SK-N-SH (cell line): Measurements from ENCODE around the gene SLC16A11. TPM values are rescaled to one million over a fixed set of nuclear protein-coding genes. Genes with fewer than 3 reads are reported as not detected.

Source experiments
- CTCF ChIA-PET: fragments of 300-600, 350-600 bp; formaldehyde crosslinking; extraction: SDS; loops from one replicate; lab custom pipeline; 2021; lab: Yijun Ruan, JAX
- POLR2A ChIA-PET: fragments of 350-600 bp; sonication (Branson Sonifier 250); formaldehyde crosslinking; extraction: SDS; loops from one replicate; lab custom pipeline; 2020; ENCODE audit warnings: antibody characterized with exemption, inconsistent platforms; lab: Yijun Ruan, JAX
- DNase-seq: peaks from one replicate; pipeline ENCODE4 v3.0.0; 2012
- H2AFZ ChIP-seq: fragments of 200-600 bp; sonication (generic); 2 replicates; pipeline ENCODE4 v1.8.1; 2016; ENCODE audit warnings: antibody characterized with exemption, mild to moderate bottlenecking, low read depth
- H3F3A ChIP-seq: fragments of 200-600 bp; sonication (generic); replicated peaks from 2 replicates; pipeline ENCODE3; 2016; ENCODE audit warnings: antibody characterized with exemption, mild to moderate bottlenecking; ENCODE audit not compliant: insufficient read depth
- H3K27ac ChIP-seq, 2 experiments: fragments of 200-500 bp in 1 of 2; fragments of 200-600 bp in 1 of 2; sonication (Bioruptor generic) in 1 of 2; sonication (generic), shearing (Covaris generic) in 1 of 2; 2 replicates each; pipeline versions ENCODE4 v1.5.1 to v1.6.1; 2014 to 2016; ENCODE audit warnings: low read depth in 2 of 2, inconsistent platforms in 1 of 2, low read length in 1 of 2, mild to moderate bottlenecking in 1 of 2, mixed read lengths in 1 of 2
- H3K27me3 ChIP-seq: fragments of 200-600 bp; sonication (generic), shearing (Covaris generic); 2 replicates; pipeline ENCODE4 v1.6.1; 2016; ENCODE audit warnings: mixed run types; ENCODE audit not compliant: insufficient read depth
- H3K36me3 ChIP-seq, 2 experiments: fragments of 200-500 bp in 1 of 2; fragments of 200-600 bp in 1 of 2; sonication (Bioruptor generic) in 1 of 2; sonication (generic) in 1 of 2; replicated peaks in 1 of 2; 2 replicates each; pipeline versions ENCODE3 to v1.5.1; 2014 to 2016; ENCODE audit warnings: low read length in 1 of 2, mild to moderate bottlenecking in 1 of 2; ENCODE audit not compliant: insufficient read depth in 2 of 2, control insufficient read depth in 1 of 2
- H3K4me1 ChIP-seq, 2 experiments: fragments of 200-500 bp in 1 of 2; fragments of 200-600 bp in 1 of 2; sonication (Bioruptor generic) in 1 of 2; sonication (generic), shearing (Covaris generic) in 1 of 2; 2 replicates each; pipeline versions ENCODE4 v1.5.1 to v1.6.1; 2014 to 2016; ENCODE audit warnings: low read depth in 1 of 2, low read length in 1 of 2, mixed run types in 1 of 2; ENCODE audit not compliant: insufficient read depth in 2 of 2, control insufficient read depth in 1 of 2
- H3K4me2 ChIP-seq: fragments of 200-600 bp; sonication (generic), shearing (Covaris generic); 2 replicates; pipeline ENCODE4 v1.6.1; 2017; ENCODE audit warnings: mixed run types
- H3K4me3 ChIP-seq, 2 experiments: fragments of 200-500 bp in 1 of 2; fragments of 200-600 bp in 1 of 2; sonication (Bioruptor generic) in 1 of 2; sonication (generic), shearing (Covaris generic) in 1 of 2; 2 replicates each; pipeline versions ENCODE4 v1.5.1 to v1.8.1; 2014 to 2016; ENCODE audit warnings: low read depth in 2 of 2, inconsistent platforms in 1 of 2, low read length in 1 of 2, mild to moderate bottlenecking in 1 of 2, mixed read lengths in 1 of 2, moderate library complexity in 1 of 2
- H3K79me2 ChIP-seq: fragments of 200-600 bp; sonication (generic); 2 replicates; pipeline ENCODE4 v1.8.1; 2017; ENCODE audit warnings: mild to moderate bottlenecking; ENCODE audit not compliant: insufficient read depth
- H3K9ac ChIP-seq: fragments of 200-600 bp; sonication (generic); 2 replicates; pipeline ENCODE4 v1.6.1; 2017; ENCODE audit warnings: mixed run types
- H3K9me2 ChIP-seq: fragments of 200-600 bp; sonication (generic); 2 replicates; pipeline ENCODE4 v1.6.1; 2017; ENCODE audit warnings: mixed run types
- H3K9me3 ChIP-seq: fragments of 200-600 bp; sonication (generic); 2 replicates; pipeline ENCODE4 v1.6.1; 2017; ENCODE audit warnings: mixed run types, mild to moderate bottlenecking, moderate library complexity
- H4K20me1 ChIP-seq: fragments of 200-600 bp; sonication (generic); 2 replicates; pipeline ENCODE4 v1.6.1; 2017; ENCODE audit warnings: mild to moderate bottlenecking, mixed run types; ENCODE audit not compliant: insufficient read depth
- FOXJ3 ChIP-seq: sonication (generic); formaldehyde crosslinking; IDR thresholded peaks from 2 replicates; pipeline ENCODE4 v1.5.1; 2020; ENCODE audit warnings: mild to moderate bottlenecking, missing genetic modification reagents
- JUND ChIP-seq: IDR thresholded peaks from 2 replicates; pipeline ENCODE4 v1.4.0; 2012
- MEF2A ChIP-seq: IDR thresholded peaks from 2 replicates; pipeline ENCODE4 v1.4.0; 2012; ENCODE audit warnings: low read depth, borderline replicate concordance
- NRF1 ChIP-seq: IDR thresholded peaks from 2 replicates; pipeline ENCODE4 v1.6.1; 2012; ENCODE audit warnings: low read depth, mild to moderate bottlenecking, low read length
- POLR2AphosphoS5 ChIP-seq: IDR thresholded peaks from 2 replicates; pipeline ENCODE4 v1.6.1; 2012; ENCODE audit warnings: low read depth, low read length
- RAD21 ChIP-seq: IDR thresholded peaks from 2 replicates; pipeline ENCODE4 v1.6.1; 2012; ENCODE audit warnings: mild to moderate bottlenecking, low read length
- RFX5 ChIP-seq: IDR thresholded peaks from 2 replicates; pipeline ENCODE4 v1.6.1; 2012; ENCODE audit warnings: mild to moderate bottlenecking, improper control_type of control experiment, low read length
- RXRA ChIP-seq: IDR thresholded peaks from 2 replicates; pipeline ENCODE4 v1.4.0; 2012; ENCODE audit warnings: low read depth, mild to moderate bottlenecking, borderline replicate concordance
- SIN3A ChIP-seq: IDR thresholded peaks from 2 replicates; pipeline ENCODE4 v1.6.1; 2012; ENCODE audit warnings: low read depth, mild to moderate bottlenecking, low read length, moderate library complexity, borderline replicate concordance
- TCF12 ChIP-seq: IDR thresholded peaks from 2 replicates; pipeline ENCODE4 v1.4.0; 2012
- TEAD4 ChIP-seq: IDR thresholded peaks from 2 replicates; pipeline ENCODE4 v1.4.0; 2012; ENCODE audit warnings: mild to moderate bottlenecking, borderline replicate concordance; ENCODE audit not compliant: insufficient read depth
- YY1 ChIP-seq: IDR thresholded peaks from 2 replicates; pipeline ENCODE4 v1.4.0; 2012; ENCODE audit warnings: low read depth, mild to moderate bottlenecking
- WGBS: methylation state at CpG from one replicate; pipeline ENCODE4 v1.1.6; 2017; ENCODE audit warnings: low lambda C conversion rate; 5-methylcytosine and 5-hydroxymethylcytosine counted together
- polyA plus RNA-seq, 3 experiments: library from polyadenylated mRNA; depleted of rRNA; stranded (reverse); fragments of >200 nt; gene quantifications; 2 replicates each; pipeline ENCODE4 v1.2.3, GENCODE V29; 2012
- TF ChIP-seq, protein P1 (sequence below): fragments of 150-350 bp; IDR thresholded peaks from 2 replicates; pipeline ENCODE4 v1.6.1; 2016; ENCODE audit warnings: mild to moderate bottlenecking, low read depth, low read length
- TF ChIP-seq, protein P2 (sequence below): IDR thresholded peaks from 2 replicates; pipeline ENCODE4 v1.6.1; 2012; ENCODE audit warnings: mild to moderate bottlenecking, low read depth, low read length, moderate library complexity

The SLC16A11 gene
- polyA plus RNA-seq, 1 of the 3 experiments (the other 2 are of a cell fraction), result 0.12 TPM

DNA sequence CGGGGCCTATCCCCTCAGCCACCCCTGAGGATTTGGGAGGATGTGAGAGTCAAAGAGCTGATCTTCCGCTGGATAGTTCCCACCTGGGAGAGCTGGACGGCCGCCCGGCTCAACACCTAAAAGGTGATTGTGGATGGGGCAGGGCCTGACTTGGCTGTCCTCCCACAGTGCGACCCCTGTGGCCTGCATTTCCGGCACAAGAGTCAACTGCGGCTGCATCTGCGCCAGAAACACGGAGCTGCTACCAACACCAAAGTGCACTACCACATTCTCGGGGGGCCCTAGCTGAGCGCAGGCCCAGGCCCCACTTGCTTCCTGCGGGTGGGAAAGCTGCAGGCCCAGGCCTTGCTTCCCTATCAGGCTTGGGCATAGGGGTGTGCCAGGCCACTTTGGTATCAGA, 16.6 kb downstream of the SLC16A11 start:
- POLR2A ChIA-PET, result no interaction called here
- Histone ChIP-seq H3K9me2 (no peaks in the 10 kb centered on the region), H3K4me2 (no peak overlapping the region), H3K4me3 (no peak overlapping the region), H3K9ac (no peak overlapping the region), H3K27me3 (no peaks in the 10 kb centered on the region), H4K20me1 (no peaks in the 10 kb centered on the region), H3K4me1 (peaks cover 0 to 9% of the 10 kb centered on the region in 2 experiments; a peak in 1 of 4 replicates), H2AFZ (no peak overlapping the region), H3F3A (no peaks in the 10 kb centered on the region), H3K36me3 (no peaks in the 10 kb centered on the region), H3K79me2 (no peaks in the 10 kb centered on the region), H3K27ac (no peak overlapping the region), H3K9me3 (no peaks in the 10 kb centered on the region)
- CTCF ChIA-PET, result interaction anchor here (0.8 to 1.9 kb wide), 2 partner anchors 19 to 138 kb away, joined by 4 to 11 read pairs; no protein-coding TSS in a partner anchor
- DNase-seq, result no peak
- TF ChIP-seq YY1 (no peak), RAD21 (no peak), JUND (no peak), TCF12 (no peak), RFX5 (no peak), FOXJ3 (CRISPR knock-in tag) (no peak), SIN3A (no peak)
- 75% methylated on average over 1 of the region's 13 CpGs for WGBS

DNA sequence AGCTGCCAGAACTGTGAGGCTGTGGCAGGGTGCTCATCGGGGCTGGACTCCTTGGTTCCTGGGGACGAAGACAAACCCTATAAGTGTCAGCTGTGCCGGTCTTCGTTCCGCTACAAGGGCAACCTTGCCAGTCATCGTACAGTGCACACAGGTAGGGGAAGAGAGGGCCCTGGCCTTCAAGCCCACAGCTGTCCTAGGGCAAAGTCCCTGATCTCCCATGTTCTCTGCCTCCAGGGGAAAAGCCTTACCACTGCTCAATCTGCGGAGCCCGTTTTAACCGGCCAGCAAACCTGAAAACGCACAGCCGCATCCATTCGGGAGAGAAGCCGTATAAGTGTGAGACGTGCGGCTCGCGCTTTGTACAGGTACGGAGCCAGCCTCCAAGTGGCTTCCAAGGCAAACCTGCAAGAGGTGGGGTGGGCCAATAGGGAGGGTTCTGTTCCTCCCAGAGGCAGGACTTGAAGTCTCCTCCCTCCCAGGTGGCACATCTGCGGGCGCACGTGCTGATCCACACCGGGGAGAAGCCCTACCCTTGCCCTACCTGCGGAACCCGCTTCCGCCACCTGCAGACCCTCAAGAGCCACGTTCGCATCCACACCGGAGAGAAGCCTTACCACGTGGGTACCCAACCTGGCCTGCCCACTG, 17.3 kb downstream of the SLC16A11 start:
- Histone ChIP-seq H3K4me1 (peaks cover 3 to 15% of the 10 kb centered on the region in 2 experiments; a peak in 1 of 4 replicates), H4K20me1 (no peaks in the 10 kb centered on the region), H3K4me3 (no peak overlapping the region), H3K4me2 (no peak overlapping the region), H3K27me3 (no peaks in the 10 kb centered on the region), H3K9me3 (no peaks in the 10 kb centered on the region), H3K9me2 (no peaks in the 10 kb centered on the region), H3K79me2 (no peaks in the 10 kb centered on the region), H3K36me3 (no peaks in the 10 kb centered on the region), H3K9ac (no peak overlapping the region), H3F3A (peaks cover 2% of the 10 kb centered on the region), H2AFZ (no peak overlapping the region), H3K27ac (no peak overlapping the region)
- TF ChIP-seq, protein P1, sequence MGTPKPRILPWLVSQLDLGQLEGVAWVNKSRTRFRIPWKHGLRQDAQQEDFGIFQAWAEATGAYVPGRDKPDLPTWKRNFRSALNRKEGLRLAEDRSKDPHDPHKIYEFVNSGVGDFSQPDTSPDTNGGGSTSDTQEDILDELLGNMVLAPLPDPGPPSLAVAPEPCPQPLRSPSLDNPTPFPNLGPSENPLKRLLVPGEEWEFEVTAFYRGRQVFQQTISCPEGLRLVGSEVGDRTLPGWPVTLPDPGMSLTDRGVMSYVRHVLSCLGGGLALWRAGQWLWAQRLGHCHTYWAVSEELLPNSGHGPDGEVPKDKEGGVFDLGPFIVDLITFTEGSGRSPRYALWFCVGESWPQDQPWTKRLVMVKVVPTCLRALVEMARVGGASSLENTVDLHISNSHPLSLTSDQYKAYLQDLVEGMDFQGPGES, result no peak
- no peak for TF ChIP-seq NRF1
- no peak for TF ChIP-seq POLR2AphosphoS5
- TF ChIP-seq MEF2A, result no peak
- TF ChIP-seq, protein P2, sequence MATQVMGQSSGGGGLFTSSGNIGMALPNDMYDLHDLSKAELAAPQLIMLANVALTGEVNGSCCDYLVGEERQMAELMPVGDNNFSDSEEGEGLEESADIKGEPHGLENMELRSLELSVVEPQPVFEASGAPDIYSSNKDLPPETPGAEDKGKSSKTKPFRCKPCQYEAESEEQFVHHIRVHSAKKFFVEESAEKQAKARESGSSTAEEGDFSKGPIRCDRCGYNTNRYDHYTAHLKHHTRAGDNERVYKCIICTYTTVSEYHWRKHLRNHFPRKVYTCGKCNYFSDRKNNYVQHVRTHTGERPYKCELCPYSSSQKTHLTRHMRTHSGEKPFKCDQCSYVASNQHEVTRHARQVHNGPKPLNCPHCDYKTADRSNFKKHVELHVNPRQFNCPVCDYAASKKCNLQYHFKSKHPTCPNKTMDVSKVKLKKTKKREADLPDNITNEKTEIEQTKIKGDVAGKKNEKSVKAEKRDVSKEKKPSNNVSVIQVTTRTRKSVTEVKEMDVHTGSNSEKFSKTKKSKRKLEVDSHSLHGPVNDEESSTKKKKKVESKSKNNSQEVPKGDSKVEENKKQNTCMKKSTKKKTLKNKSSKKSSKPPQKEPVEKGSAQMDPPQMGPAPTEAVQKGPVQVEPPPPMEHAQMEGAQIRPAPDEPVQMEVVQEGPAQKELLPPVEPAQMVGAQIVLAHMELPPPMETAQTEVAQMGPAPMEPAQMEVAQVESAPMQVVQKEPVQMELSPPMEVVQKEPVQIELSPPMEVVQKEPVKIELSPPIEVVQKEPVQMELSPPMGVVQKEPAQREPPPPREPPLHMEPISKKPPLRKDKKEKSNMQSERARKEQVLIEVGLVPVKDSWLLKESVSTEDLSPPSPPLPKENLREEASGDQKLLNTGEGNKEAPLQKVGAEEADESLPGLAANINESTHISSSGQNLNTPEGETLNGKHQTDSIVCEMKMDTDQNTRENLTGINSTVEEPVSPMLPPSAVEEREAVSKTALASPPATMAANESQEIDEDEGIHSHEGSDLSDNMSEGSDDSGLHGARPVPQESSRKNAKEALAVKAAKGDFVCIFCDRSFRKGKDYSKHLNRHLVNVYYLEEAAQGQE, result no peak
- no peak for TF ChIP-seq RXRA
- no peak for TF ChIP-seq TEAD4
- WGBS, result 92% methylated on average over 19 of the region's 29 CpGs
- CTCF ChIA-PET, result interaction anchor here (8.6 kb wide), 1 partner anchor 112 kb away, joined by 64 read pairs; no protein-coding TSS in a partner anchor
- POLR2A ChIA-PET, result no interaction called here
- DNase-seq, result no peak
